Sciatic nerve (tissue), 2 donors: ENCODE results near the gene ARRDC4. TPM values are rescaled to one million over a fixed set of nuclear protein-coding genes. Genes with fewer than 3 reads are reported as not detected.
A peak's percentile ranks its signal among the peaks of the same experiment; 100 is the strongest.

Source experiments
- ATAC-seq: fragments of 200-7000 bp; cut with Tn5 transposase; one replicate; pipeline ENCODE4 v1.9.1; 2020; ENCODE audit warnings: mild to moderate bottlenecking, moderate library complexity
- DNase-seq: peaks from one replicate; pipeline ENCODE4 v3.0.0-alpha.2; 2020; ENCODE audit warnings: low spot score
- intact Hi-C: fragments of 100-400 bp; cut with DNase I; formaldehyde crosslinking; loops from one replicate; pipeline ENCODE4 v1.14.2; 2022
- total RNA-seq: library from RNA; stranded (reverse); fragmentation: NEBNext Ultra II Directional; extraction: Animal tissue kit (Norgen Biotek cat#: 25700); gene quantifications from one replicate; pipeline ENCODE4 v1.2.1, GENCODE V29; 2021
- donor health status: DM: no; HTN: no; CAD: no.
- donor health status: DM: no; HTN: no; CAD: no.

The ARRDC4 gene, protein sequence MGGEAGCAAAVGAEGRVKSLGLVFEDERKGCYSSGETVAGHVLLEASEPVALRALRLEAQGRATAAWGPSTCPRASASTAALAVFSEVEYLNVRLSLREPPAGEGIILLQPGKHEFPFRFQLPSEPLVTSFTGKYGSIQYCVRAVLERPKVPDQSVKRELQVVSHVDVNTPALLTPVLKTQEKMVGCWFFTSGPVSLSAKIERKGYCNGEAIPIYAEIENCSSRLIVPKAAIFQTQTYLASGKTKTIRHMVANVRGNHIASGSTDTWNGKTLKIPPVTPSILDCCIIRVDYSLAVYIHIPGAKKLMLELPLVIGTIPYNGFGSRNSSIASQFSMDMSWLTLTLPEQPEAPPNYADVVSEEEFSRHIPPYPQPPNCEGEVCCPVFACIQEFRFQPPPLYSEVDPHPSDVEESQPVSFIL
- total RNA-seq: 48.2 TPM

DNA sequence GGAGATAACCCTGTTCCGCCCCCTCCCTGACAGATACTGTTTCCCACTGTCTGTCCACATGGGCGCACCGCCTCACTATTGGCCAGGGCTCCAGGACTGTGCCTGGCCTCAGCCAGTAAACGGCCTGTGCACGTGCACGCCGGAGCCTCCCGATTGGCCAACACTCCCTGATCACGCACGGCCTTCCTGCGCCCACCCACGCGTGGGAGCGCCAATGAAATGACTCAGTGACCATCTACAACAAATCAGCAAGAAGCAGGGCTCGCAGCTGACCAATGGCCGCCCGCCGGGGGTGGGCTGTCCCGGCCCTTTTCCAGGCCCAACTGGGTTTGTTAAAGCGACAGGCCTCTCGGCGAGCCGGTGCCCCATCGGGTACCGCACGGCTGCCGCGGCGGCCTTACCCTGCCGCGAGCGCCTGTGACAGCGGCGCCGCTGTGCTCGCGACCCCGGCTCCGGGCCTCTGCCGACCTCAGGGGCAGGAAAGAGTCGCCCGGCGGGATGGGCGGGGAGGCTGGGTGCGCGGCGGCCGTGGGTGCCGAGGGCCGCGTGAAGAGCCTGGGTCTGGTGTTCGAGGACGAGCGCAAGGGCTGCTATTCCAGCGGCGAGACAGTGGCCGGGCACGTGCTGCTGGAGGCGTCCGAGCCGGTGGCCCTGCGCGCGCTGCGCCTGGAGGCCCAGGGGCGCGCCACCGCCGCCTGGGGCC lies at the start of gene ARRDC4:
ARRDC4 (plus strand) TSS at position 340 of the 703 bp plus-strand sequence; CDS start at position 499, 159 bp downstream.
- ATAC-seq (peak; percentile 99), DNase-seq (peak; percentile 100)
- intact Hi-C loops: no loop called here

DNA sequence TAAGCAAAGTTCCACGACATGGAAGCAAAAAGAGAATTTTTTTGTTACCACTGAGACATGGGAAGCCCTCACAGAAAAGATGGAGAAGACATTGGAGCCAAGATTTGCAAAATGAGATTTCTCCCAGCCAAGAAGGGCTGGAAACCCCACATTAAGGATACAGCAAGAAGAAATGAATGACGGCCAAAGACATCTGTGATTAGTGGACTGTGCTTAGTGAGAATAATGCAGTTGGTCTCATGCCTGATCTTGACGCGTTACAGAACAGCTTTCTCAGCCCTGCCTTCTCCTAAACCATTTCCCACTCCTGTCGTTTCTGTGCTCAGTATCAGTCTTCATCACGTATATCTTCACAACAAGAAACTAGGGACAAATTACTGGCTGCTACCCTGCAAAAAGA lies 45.8 kb upstream of the ARRDC4 start:
- intact Hi-C loops: no loop called here
- ATAC-seq: no peak
- no peak for DNase-seq

DNA sequence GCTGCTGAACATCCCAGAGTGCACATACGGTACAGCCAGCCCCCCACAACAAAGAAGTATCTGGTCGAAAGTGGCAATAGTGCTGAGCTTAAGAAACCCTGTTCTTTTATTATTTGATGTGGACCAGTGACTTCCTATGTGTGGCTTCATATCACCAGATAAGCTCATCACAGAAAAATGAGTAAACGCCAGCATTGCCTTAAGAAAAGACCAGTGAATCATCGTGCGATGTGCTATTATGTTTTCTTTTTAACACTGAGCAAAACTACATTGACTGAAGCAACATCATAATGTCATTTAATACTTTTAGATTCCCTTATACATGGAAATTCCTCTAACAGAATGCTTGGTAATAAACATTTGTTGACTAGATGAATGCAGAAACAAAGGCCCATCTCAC lies 45.2 kb upstream of the ARRDC4 start:
- DNase-seq: no peak
- intact Hi-C loops: no loop called here
- ATAC-seq: no peak

DNA sequence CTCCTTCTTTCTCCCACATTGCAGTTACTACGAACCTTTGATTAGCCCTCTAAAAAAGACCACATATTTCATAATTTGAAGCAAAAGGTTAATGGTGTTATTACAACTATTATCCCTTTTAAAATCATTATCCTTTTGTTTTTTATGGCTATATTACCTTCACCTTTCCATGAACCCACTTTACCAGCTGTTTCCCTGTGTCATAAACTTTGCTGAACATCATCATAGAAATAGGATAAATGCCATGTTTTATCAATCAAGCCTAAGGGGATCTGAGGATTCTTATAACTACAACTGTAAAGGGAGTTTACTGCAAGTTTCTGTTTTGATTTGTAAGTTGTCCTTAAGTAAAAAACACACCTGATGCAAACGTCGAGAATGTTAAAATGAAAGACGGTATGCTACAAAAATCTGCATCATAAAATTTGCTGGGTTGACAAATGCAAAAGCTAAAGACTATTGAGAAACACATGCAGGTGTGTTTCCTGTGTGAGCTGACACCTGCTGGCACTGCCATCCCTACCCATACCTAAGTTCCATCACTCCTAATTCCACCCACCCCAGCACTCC lies 39.1 kb upstream of the ARRDC4 start:
- DNase-seq (no peak), ATAC-seq (no peak)
- intact Hi-C loops: no loop called here

DNA sequence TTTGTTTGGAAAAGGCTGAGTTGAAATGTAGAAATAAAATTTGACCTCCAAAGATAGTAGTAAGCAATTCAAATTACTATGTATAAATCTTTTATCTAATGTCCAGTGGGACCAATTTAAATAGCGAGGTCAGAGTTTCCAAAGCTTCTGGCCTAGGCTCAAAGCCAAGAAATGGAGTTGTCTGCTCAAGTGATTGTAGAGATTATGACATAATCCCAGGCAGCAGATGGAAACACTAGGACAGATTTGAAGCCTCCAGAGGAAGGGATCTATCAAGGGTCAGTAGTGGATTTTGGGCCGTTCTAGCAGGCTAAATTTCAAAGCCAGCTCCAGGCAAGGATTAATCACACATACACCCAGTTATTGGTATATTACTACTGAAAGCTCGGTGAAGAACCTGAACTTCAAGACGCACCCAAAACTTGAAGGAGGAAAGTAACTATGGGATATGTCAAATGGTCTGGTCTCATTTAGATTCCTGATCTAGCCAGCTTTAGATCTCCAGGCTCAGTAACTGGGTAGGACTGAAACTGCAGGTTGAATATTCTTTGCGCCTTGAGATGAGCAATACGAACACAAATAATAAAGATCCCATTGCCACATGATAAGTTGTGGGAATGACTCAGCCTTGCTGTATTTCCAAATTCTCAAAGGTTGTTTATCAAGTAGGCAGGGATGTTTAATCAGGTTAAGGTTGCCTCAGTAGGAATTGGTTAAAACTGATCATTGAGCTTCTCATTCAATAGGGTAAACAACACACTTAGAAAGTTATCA lies 30.9 kb upstream of the ARRDC4 start:
- ATAC-seq (no peak), DNase-seq (no peak)
- intact Hi-C loops: no loop called here

DNA sequence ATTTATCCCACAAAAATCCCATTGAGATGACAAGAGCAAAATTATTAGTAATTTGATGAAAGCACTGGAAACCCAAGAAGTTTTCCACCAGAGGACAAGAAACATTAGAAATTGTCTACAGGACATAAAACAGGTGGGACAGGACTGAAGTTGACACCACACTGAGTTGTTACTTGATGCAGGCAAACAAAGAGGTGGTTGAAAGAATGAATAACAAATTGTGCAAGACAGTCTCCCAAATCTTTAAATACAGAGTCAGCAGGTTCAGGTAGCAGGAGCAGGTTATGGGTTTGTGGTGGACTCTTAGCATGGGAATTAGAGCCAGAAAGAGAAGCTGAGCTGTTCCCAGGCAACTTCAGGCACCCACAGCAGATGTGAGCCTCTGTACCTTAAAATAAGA lies 30.3 kb upstream of the ARRDC4 start:
- no peak for DNase-seq
- intact Hi-C loops: no loop called here
- ATAC-seq: no peak

DNA sequence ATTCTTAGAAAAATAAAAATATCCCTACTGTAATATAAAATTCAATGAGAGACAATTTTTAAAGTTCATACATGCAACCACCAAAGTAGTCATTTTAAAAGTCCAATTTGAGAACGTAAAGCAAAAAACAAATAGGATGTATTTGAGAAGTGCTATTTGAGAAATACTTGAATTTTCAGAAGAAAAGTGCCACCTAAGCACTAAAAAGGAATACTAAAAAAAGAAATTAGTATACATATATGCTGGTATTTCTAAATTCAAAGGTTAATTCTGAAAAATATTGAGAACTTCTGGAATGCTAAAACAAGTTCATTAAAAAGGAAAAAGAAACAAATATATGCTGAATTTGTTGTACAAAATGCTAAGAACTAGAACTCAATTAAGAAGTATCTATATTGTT lies 29.2 kb upstream of the ARRDC4 start:
- intact Hi-C loops: no loop called here
- ATAC-seq: no peak
- no peak for DNase-seq

DNA sequence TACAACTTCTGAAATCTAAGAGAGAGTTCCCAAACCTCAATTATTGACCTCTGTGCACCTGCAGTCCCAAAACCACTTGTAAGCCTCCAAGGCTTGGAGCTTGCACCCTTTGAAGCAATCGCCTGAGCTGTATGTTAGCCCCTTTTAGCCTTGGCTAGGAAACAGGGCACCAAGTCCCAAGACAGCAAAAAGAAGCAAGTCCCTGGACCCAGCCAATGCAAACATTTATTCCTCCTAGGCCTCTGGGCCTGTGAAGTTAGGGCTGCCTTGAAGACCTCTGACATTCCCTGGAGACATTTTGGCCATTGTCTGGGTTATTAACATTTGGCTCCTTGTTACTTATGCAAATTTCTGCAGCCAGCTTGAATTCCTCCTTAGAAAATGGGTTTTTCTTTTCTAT lies 26.9 kb upstream of the ARRDC4 start:
- intact Hi-C loops: no loop called here
- ATAC-seq (no peak), DNase-seq (no peak)

DNA sequence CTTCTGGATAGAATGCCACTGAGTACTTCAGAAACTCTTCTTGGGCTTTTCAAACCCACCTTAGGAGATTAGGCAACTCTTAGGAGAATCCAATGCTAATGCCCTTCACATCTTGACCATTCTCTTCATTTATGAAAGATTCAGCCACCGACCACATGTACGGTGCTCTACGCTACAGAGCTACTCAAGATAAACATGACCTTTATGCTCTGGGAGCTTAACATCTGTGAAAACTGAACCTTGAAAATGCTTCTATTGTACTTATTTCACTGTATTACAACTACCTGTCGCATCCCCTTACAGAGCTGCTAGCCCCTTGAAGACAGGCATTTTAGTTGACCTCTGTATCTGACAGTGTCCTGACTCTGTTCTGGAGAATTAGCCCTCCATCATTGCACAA lies 19.5 kb upstream of the ARRDC4 start:
- DNase-seq (no peak), ATAC-seq (no peak)
- intact Hi-C loops: no loop called here

DNA sequence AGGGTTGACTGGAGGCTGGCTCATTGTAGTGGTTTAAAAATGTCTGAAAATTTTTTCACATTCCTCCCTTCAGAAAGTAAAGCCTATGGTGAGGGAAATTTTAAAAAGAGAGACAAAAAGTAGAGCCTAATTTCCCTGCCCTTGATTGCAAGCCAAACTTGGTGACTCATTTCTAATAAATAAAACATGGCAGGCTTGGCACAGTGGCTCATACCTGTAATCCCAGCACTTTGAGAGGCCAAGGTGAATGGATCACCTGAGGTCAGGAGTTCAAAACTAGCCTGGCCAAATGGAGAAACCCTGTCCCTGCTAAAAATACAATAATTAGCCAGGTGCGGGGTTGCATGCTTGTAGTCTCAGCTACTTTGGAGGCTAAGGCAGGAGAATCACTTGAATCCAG lies 18.9 kb upstream of the ARRDC4 start:
- intact Hi-C loops: no loop called here
- no peak for DNase-seq
- no peak for ATAC-seq

DNA sequence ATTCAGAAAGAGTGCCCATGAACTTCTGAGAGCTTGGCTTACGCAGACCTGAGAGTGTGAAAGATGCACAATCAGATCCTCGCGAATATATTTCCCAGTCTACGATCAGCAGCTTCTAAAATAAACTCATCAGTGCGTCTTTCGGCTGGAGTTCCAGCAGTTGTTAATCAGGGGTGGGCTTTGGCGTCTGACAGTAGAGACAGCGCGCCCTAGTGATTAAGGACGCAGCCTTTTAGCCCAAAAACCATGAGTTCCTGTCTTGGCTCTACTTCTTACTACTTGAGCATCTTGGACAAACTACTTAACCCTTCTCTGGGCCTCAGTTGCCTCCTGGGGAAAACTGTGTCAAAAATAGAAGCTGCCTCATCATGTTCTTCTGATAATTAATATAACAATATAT lies 15.8 kb upstream of the ARRDC4 start:
- intact Hi-C loops: no loop called here
- DNase-seq (no peak), ATAC-seq (no peak)

DNA sequence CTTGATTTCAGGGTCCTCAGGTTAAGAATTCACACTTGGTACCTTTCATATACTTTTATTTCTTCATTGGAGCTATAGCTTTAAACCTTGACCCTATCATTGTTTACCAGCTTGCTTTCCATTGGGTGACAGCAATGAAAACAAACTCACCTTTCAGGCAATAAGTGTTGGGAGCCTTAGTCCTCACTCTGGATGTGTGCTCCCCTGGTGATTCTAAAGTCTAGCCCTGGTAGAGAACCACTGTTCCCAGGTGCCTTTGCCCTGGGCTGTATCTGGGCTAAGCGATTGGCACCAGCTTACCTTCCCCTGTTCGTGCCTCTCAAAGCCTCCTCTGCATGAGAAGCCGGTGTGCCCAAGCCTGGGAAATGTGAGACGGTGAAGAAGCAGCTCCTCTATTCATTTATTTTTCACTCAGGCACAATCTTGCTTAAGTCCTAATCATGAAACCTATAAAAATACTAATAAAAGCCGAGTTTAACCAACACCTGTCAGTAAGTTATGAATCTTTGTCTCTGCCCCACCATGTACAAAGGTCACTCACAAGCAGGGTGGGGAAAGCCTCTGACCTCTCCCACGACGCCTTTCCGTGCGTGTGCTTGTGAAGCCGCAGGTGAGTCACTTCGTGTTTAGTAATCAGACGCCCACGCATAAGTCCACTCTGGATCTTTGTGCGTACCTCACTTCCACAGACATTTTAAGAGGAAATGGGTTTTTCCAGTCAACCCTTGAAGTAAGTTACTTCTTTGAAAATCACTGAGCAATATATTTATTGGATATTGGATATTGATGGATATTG lies 12.8 kb upstream of the ARRDC4 start:
- intact Hi-C loops: no loop called here
- ATAC-seq (no peak), DNase-seq (no peak)

DNA sequence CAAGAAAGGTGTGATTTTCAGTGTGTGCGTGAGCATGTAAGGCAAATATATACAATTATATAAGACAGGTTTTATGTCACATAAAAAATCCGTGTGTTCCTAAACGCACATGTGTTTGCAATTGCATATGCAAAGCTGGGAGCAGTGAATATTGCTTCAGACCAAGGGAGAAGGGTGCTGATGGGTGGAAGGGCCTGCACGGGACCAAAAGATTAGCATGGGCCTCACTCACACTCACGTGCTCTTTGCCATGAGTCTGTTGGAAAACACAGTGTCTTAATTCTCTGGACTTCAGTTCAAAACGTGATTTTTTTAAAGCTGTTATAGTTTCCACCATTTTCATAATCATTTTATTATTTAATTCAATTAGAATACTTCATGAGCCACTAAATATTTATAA lies 7.2 kb upstream of the ARRDC4 start:
- DNase-seq (no peak), ATAC-seq (no peak)
- intact Hi-C loops: no loop called here

DNA sequence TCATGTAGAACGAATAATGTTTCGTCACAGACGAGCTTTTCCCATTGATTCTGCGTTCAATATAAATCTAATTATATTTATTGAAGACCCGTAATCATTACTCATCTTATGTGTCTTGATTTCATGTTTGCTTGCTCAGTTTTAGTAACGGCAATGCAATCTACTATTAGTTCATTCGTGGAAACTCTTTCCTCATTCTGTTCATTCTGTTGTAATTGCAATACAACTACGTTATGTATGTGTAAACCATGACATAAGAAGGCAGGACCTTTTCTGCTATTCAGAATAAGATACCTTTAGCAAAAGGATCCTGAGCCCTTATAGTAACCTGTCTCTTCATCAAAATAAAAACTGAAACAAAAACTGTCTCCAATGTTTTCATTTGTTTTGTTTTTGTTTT lies 6.8 kb upstream of the ARRDC4 start:
- ATAC-seq: no peak
- no peak for DNase-seq
- intact Hi-C loops: no loop called here

DNA sequence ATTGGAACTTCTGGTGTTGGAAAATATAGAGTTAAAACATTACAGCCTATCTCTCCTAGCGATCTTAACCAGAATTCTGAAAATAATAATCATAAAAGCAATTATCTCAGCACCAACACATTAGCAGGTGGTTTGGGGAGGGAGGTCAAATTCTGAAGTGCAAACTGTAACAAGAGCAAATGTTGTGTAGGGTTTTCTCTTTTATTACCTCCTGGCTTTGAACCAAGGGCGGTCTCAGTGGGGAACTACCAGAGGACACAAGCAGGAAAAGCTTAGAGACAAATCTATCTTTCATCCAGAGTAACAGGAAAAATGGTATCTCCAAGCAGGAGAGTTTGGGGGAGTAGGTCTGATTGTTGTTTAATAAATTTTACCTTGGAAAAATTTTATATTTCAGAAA lies 5.5 kb upstream of the ARRDC4 start:
- DNase-seq: no peak
- intact Hi-C loops: no loop called here
- no peak for ATAC-seq

DNA sequence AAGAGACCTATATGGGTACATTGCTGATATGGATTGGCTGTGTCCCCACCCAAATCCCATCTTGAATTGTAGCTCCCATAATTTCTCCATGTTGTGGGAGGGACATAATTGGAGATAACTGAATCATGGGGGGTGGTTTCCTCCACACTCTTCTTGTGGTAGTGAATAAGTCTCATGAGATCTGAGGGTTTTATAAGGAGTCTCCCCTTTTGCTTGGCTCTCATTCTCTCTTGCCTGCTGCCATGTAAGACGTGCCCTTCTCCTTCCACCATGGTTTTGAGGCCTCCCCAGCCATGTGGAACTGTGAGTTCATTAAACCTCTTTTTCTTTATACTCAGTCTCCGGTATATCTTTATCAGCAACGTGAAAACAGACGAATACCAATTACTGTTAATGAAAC lies 5.0 kb upstream of the ARRDC4 start:
- intact Hi-C loops: no loop called here
- no peak for DNase-seq
- no peak for ATAC-seq

DNA sequence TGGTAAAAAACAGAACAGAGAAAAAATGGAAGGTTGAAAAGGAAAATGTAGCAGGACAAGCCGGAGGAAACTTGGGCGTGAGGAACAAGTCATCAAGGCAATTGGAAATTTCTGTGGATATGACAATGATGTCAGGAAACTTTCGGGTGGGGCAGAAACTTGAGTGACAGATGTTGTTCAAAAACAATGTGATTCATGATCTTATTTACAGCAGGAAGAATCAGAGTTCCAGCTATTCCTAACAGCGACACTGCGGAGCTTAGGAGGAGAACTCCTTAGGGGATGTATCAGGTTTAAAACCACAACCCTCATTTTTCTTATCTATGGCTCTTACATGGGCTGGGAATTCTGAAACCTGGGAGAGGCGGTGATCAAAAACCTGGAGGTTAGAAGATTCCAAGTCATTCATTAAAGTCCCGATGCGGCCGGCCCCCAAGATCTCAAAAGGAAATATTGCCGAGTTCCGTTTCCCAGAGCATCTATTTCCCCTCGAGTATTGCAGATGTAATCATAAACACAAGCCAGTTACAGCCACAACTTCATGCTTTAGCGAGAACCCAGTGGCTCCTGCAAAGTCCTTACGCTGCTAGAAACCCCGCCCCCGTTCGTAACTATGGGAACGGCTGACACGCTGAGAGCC lies 659 bp upstream of the ARRDC4 start:
- no peak for ATAC-seq
- intact Hi-C loops: no loop called here
- DNase-seq: no peak
